PC-9 (cell line): ENCODE data around the gene LRRC8C.

ENCODE experiments used
- CTCF ChIP-seq: fragments of 200-600 bp; sonication (generic); conservative IDR thresholded peaks from 2 replicates; pipeline ENCODE4 v1.6.1; 2017; ENCODE audit warnings: mixed run types, antibody characterized with exemption, mild to moderate bottlenecking, moderate library complexity
- EZH2 ChIP-seq: fragments of 200-600 bp; sonication (generic); IDR thresholded peaks from 2 replicates; pipeline ENCODE4 v1.8.0; 2017; ENCODE audit warnings: antibody characterized with exemption, low read depth

DNA sequence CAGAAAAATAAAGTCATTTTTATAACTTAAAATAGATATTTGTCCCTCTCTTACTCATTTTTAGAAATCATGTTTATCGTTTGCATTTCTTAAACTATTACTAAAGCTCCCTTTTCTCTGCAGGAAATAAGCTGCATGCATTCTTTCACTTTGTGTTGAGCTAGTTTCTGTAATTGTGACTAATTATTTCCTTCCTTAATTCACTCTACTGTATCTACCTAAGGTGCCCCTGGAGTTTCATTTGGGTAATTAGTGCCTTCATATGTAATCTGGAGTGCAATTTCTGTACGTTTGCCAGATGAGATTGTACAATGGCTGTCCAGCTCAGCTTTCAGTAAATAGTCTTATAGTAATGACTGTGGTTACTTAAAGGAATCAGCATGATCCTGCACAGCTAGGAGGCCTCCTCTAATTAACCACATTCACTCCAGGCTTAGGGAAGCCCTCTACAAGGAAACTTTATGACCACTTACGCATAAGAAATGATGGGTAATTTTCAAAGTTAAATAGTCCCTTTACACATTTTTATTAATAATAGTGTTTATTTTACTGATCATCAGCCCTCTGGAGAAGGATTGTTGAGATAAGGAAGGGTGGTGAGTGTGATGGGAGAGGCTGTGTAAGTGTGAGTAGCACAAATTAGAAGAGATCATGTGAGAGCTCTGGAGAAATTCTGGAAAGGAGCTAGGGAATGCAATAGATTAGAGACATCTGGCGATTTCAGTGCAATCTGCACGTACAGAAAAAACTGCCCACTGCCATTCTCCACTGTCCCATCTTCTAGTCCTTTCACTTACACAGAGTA, 86.8 kb downstream of the LRRC8C start:
- TF ChIP-seq CTCF (no peak), EZH2 (no peak)
